Measurements from ENCODE around the gene LMNA. TPM values are rescaled to one million over a fixed set of nuclear protein-coding genes. Genes with fewer than 3 reads are reported as not detected.
"Not testable (repeated sequence)": the region's sequence is repeated elsewhere in the genome, so short reads cannot be mapped to it uniquely, and the experiment has no call there.

Gene LMNA
- total RNA-seq, result 100 to 1,000 TPM; 150 to 338 TPM

DNA sequence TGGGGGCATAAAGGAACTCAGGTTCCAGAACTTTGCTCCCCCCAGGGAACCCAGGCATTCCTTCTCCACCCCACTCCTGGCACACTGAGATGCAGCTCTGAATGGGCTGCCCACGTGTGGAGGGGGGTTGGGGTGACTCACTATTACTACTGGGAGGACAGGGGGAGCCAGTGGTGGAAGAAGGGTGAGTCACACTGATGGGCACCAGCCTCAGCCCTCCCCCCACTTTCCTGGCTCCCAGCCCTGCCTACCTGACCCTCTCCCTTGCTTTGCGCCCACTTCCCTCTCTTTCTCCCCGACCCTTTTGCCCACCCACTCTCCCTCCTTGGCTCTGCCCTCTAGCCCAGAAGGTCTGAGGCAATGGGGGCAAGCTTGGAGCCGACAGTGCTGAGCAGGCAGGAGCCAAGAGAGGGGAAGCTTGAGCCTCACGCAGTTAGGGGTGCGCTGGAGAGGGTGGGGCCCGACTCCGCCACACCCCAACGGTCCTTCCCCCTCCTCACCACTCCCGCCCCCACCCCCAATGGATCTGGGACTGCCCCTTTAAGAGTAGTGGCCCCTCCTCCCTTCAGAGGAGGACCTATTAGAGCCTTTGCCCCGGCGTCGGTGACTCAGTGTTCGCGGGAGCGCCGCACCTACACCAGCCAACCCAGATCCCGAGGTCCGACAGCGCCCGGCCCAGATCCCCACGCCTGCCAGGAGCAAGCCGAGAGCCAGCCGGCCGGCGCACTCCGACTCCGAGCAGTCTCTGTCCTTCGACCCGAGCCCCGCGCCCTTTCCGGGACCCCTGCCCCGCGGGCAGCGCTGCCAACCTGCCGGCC lies at the start of gene LMNA:
TSS of gene LMNA (plus strand) at position 611 of the 818 bp plus-strand sequence. CDS start 208 bp downstream, outside the sequence.
- peak within 1 kb of the TSS; percentile 91 for H3K4me3 Mint-ChIP-seq
- H3K4me1 Mint-ChIP-seq, result peaks cover 21% of the 10 kb centered on the region
- peak within 1 kb of the TSS; percentile 90 for H3K27ac Mint-ChIP-seq
- peak; percentile 90 for ATAC-seq (replicated peaks)
- H3K9me3 Mint-ChIP-seq, result no peaks in the 10 kb centered on the region
- H3K36me3 Mint-ChIP-seq (ENCODE audit: low read depth), result peaks cover 52% of the 10 kb centered on the region
- no peaks in the 10 kb centered on the region for H3K27me3 Mint-ChIP-seq

DNA sequence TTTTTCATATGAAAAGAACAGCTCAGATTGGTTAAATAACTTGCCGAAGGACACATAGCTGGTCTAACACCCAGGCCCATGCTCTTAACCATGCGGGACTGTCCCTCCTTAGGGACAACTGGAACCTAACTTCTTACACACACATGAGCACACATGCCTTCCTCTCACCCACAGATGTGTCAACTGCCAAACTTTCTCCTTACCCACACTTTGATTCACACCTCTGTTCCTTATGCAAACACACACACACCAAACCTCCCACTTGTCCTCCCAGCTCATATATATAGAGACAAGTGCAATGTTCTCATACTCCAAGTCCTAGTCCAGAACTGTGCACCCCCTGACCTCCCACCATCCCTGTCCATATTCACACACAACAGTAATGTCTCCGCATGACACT lies 49.3 kb upstream of the LMNA start:
- no peaks in the 10 kb centered on the region for H3K9me3 Mint-ChIP-seq
- peak; percentile 84 for ATAC-seq (replicated peaks)
- H3K27me3 Mint-ChIP-seq, result no peaks in the 10 kb centered on the region
- no peak overlapping the region for H3K4me3 Mint-ChIP-seq
- no peaks in the 10 kb centered on the region for H3K36me3 Mint-ChIP-seq (ENCODE audit: low read depth)
- H3K27ac Mint-ChIP-seq, result peak overlapping the region; percentile 11
- peaks cover 8% of the 10 kb centered on the region for H3K4me1 Mint-ChIP-seq

DNA sequence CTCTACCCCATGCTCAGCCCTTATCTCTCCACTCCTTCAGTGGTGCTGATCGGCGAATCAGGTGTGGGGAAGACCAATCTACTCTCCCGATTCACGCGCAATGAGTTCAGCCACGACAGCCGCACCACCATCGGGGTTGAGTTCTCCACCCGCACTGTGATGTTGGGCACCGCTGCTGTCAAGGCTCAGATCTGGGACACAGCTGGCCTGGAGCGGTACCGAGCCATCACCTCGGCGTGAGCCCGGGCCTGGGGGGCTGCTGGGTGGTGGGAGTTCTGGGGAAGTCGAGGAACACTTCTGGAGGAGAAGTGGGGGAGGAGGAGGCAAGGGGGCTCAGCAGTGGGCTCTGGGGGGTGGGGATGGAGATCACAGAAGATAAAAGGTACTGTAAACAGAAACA lies 48.6 kb upstream of the LMNA start:
- Mint-ChIP-seq H3K4me3 (no peak overlapping the region), H3K27ac (no peak overlapping the region), H3K9me3 (no peaks in the 10 kb centered on the region), H3K36me3 (ENCODE audit: low read depth) (no peaks in the 10 kb centered on the region), H3K4me1 (peaks cover 8% of the 10 kb centered on the region), H3K27me3 (no peaks in the 10 kb centered on the region)
- no peak for ATAC-seq (replicated peaks)

GRCh38 chr1:156067262-156067661 lies 47.2 kb upstream of the LMNA start:
- H3K9me3 Mint-ChIP-seq, result no peaks in the 10 kb centered on the region
- no peaks in the 10 kb centered on the region for H3K27me3 Mint-ChIP-seq
- no peaks in the 10 kb centered on the region for H3K36me3 Mint-ChIP-seq (ENCODE audit: low read depth)
- no peak for ATAC-seq (replicated peaks)
- no peak overlapping the region for H3K4me3 Mint-ChIP-seq
- peak overlapping the region; percentile 2 for H3K27ac Mint-ChIP-seq
- H3K4me1 Mint-ChIP-seq, result peaks cover 8% of the 10 kb centered on the region

DNA sequence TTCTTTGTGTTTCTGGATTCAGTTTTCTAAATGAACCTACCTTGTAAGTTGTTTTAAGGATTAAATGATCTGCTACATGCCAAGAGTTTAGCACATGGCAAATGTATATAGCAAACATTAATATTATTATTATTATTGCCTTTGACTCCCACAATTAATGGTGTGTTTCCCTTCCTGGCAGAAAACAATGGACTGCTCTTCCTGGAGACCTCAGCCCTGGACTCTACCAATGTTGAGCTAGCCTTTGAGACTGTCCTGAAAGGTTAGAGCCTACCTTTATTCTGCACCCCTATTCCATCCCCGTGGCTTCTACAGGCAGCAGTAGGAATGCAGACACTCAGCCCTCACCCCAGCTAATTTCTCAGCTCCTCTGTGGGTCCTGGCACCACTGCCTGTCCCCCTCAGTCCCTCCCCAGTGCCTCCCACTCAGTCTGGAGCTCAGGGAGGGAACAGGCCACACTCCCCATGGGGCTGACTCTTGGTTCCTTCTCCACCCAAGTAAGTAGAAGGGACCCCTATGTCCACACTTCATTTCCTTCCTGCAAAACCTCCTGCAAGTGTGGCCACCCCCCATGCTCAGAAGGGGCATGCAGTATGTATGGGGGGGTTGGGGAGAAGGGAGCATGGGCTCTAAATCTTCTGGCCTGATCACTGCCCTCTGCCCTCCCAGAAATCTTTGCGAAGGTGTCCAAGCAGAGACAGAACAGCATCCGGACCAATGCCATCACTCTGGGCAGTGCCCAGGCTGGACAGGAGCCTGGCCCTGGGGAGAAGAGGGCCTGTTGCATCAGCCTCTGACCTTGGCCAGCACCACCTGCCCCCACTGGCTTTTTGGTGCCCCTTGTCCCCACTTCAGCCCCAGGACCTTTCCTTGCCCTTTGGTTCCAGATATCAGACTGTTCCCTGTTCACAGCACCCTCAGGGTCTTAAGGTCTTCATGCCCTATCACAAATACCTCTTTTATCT lies 44.7 kb upstream of the LMNA start:
- no peak for ATAC-seq (replicated peaks)
- Mint-ChIP-seq H3K4me1 (peaks cover 8% of the 10 kb centered on the region), H3K36me3 (ENCODE audit: low read depth) (no peaks in the 10 kb centered on the region)

GRCh38 chr1:156070548-156070947 lies 44.0 kb upstream of the LMNA start:
- H3K27me3 Mint-ChIP-seq, result no peaks in the 10 kb centered on the region
- H3K4me3 Mint-ChIP-seq, result no peak overlapping the region
- ATAC-seq (replicated peaks), result no peak

More for the DNA sequence above, 44.7 kb upstream of the LMNA start:
- no peak overlapping the region for H3K27ac Mint-ChIP-seq
- no peak overlapping the region for H3K4me3 Mint-ChIP-seq
- no peaks in the 10 kb centered on the region for H3K27me3 Mint-ChIP-seq
- H3K9me3 Mint-ChIP-seq, result no peaks in the 10 kb centered on the region

GRCh38 chr1:156071332-156071816 lies 43.1 kb upstream of the LMNA start:
- H3K9me3 Mint-ChIP-seq; H3K27ac Mint-ChIP-seq; H3K4me3 Mint-ChIP-seq; H3K36me3 Mint-ChIP-seq (ENCODE audit: low read depth); H3K4me1 Mint-ChIP-seq; ATAC-seq (replicated peaks); H3K27me3 Mint-ChIP-seq: not testable (repeated sequence)

More at GRCh38 chr1:156070548-156070947, 44.0 kb upstream of the LMNA start:
- Mint-ChIP-seq H3K27ac (no peak overlapping the region), H3K9me3 (no peaks in the 10 kb centered on the region), H3K36me3 (ENCODE audit: low read depth) (no peaks in the 10 kb centered on the region), H3K4me1 (peaks cover under 1% of the 10 kb centered on the region)

GRCh38 chr1:156072251-156072650 lies 42.3 kb upstream of the LMNA start:
- Mint-ChIP-seq H3K27me3 (no peaks in the 10 kb centered on the region), H3K4me3 (no peak overlapping the region), H3K36me3 (ENCODE audit: low read depth) (no peaks in the 10 kb centered on the region), H3K9me3 (no peaks in the 10 kb centered on the region), H3K4me1 (no peaks in the 10 kb centered on the region), H3K27ac (no peak overlapping the region)
- ATAC-seq (replicated peaks), result no peak

GRCh38 chr1:156073110-156073687 lies 41.3 kb upstream of the LMNA start:
- Mint-ChIP-seq H3K4me1 (no peaks in the 10 kb centered on the region), H3K4me3 (no peak overlapping the region), H3K27me3 (no peaks in the 10 kb centered on the region), H3K9me3 (no peaks in the 10 kb centered on the region), H3K27ac (no peak overlapping the region), H3K36me3 (ENCODE audit: low read depth) (no peaks in the 10 kb centered on the region)
- ATAC-seq (replicated peaks), result no peak

- H3K36me3 Mint-ChIP-seq (ENCODE audit: low read depth), result no peaks in the 10 kb centered on the region
- H3K4me1 Mint-ChIP-seq, result no peaks in the 10 kb centered on the region
- H3K9me3 Mint-ChIP-seq, result no peaks in the 10 kb centered on the region
- no peak overlapping the region for H3K27ac Mint-ChIP-seq
- no peaks in the 10 kb centered on the region for H3K27me3 Mint-ChIP-seq
- H3K4me3 Mint-ChIP-seq, result no peak overlapping the region
- ATAC-seq (replicated peaks), result no peak
Observed at GRCh38 chr1:156073740-156074139, 40.8 kb upstream of the LMNA start.

- Mint-ChIP-seq H3K27ac (no peak overlapping the region), H3K4me1 (no peaks in the 10 kb centered on the region), H3K4me3 (no peak overlapping the region), H3K36me3 (ENCODE audit: low read depth) (no peaks in the 10 kb centered on the region), H3K27me3 (no peaks in the 10 kb centered on the region), H3K9me3 (no peaks in the 10 kb centered on the region)
- ATAC-seq (replicated peaks), result no peak
Observed at GRCh38 chr1:156074661-156075060, 39.9 kb upstream of the LMNA start.

GRCh38 chr1:156075162-156075561 lies 39.3 kb upstream of the LMNA start:
- H3K9me3 Mint-ChIP-seq, result no peaks in the 10 kb centered on the region
- H3K4me1 Mint-ChIP-seq, result no peaks in the 10 kb centered on the region
- ATAC-seq (replicated peaks), result no peak
- no peak overlapping the region for H3K4me3 Mint-ChIP-seq
- H3K27me3 Mint-ChIP-seq, result no peaks in the 10 kb centered on the region
- no peaks in the 10 kb centered on the region for H3K36me3 Mint-ChIP-seq (ENCODE audit: low read depth)
- H3K27ac Mint-ChIP-seq, result no peak overlapping the region

- no peaks in the 10 kb centered on the region for H3K9me3 Mint-ChIP-seq
- no peaks in the 10 kb centered on the region for H3K4me1 Mint-ChIP-seq
- H3K4me3 Mint-ChIP-seq, result no peak overlapping the region
- no peaks in the 10 kb centered on the region for H3K27me3 Mint-ChIP-seq
- ATAC-seq (replicated peaks), result no peak
- H3K36me3 Mint-ChIP-seq (ENCODE audit: low read depth), result no peaks in the 10 kb centered on the region
- no peak overlapping the region for H3K27ac Mint-ChIP-seq
Observed at GRCh38 chr1:156075775-156076204, 38.7 kb upstream of the LMNA start.
